ENCODE results near the gene ATP8B1. TPM values are rescaled to one million over a fixed set of nuclear protein-coding genes. Genes with fewer than 3 reads are reported as not detected.

The ATP8B1 gene
- total and polyA plus RNA-seq, 2 experiments from 2014 or later: 1.7 to 3.0 TPM

- Histone ChIP-seq H3K27ac (ENCODE audit: low read depth) (no peak overlapping the region), H3K4me3 (no peak overlapping the region), H3K4me2 (no peak overlapping the region), H2AFZ (no peak overlapping the region), H3K4me1 (ENCODE audit: insufficient read depth) (no peaks in the 10 kb centered on the region), H3K79me2 (replicated peaks; ENCODE audit: insufficient read depth) (no peaks in the 10 kb centered on the region), H4K20me1 (replicated peaks; ENCODE audit: insufficient read depth) (no peaks in the 10 kb centered on the region), H3K27me3 (ENCODE audit: insufficient read depth) (no peaks in the 10 kb centered on the region), H3K9me2 (ENCODE audit: insufficient read depth) (no peaks in the 10 kb centered on the region), H3F3A (replicated peaks; ENCODE audit: low read depth) (no peaks in the 10 kb centered on the region), H3K36me3 (ENCODE audit: insufficient read depth) (no peaks in the 10 kb centered on the region)
- Mint-ChIP-seq H3K4me3 (no peak overlapping the region), H3K36me3 (ENCODE audit: low read depth) (no peaks in the 10 kb centered on the region; the same call in 2 of the 3 replicates), H3K4me1 (no peaks in the 10 kb centered on the region), H3K9me3 (peaks cover 4% of the 10 kb centered on the region; the same call in 1 of the 3 replicates), H3K27me3 (ENCODE audit: insufficient read depth, low read depth, poor library complexity) (no peaks in the 10 kb centered on the region), H3K27ac (no peak overlapping the region)
- ATAC-seq (no peak), DNase-seq (ENCODE audit: low spot score) (no peak)
- TF ChIP-seq JUNB (IDR thresholded peaks at IDR 0.05; ENCODE audit: unreplicated experiment) (no peak), ZNF331 (CRISPR knock-in tag; IDR thresholded peaks at IDR 0.05; ENCODE audit: low read depth) (no peak)
Measured at GRCh38 chr18:57762686-57763085, 40.4 kb downstream of the ATP8B1 start.

- DNase-seq (ENCODE audit: low spot score) (no peak), ATAC-seq (no peak)
- H3K36me3 Mint-ChIP-seq (ENCODE audit: low read depth): no peaks in the 10 kb centered on the region; the same call in 1 of the 3 replicates
- Histone ChIP-seq H3K4me2 (no peak overlapping the region), H3F3A (replicated peaks; ENCODE audit: low read depth) (no peaks in the 10 kb centered on the region), H2AFZ (no peak overlapping the region), H4K20me1 (replicated peaks; ENCODE audit: insufficient read depth) (no peaks in the 10 kb centered on the region), H3K79me2 (replicated peaks; ENCODE audit: insufficient read depth) (no peaks in the 10 kb centered on the region), H3K27me3 (ENCODE audit: insufficient read depth) (no peaks in the 10 kb centered on the region), H3K9me2 (ENCODE audit: insufficient read depth) (0 out of 2 replicates have a peak, but pooled peaks cover 4% of the 10 kb centered on the region), H3K4me1 (ENCODE audit: insufficient read depth) (no peaks in the 10 kb centered on the region), H3K36me3 (ENCODE audit: insufficient read depth) (no peaks in the 10 kb centered on the region), H3K4me3 (no peak overlapping the region), H3K27ac (ENCODE audit: low read depth) (no peak overlapping the region)
- no peak for TF ChIP-seq STAT1 (IDR thresholded peaks at IDR 0.05; ENCODE audit: unreplicated experiment)
- TF ChIP-seq, protein P1, sequence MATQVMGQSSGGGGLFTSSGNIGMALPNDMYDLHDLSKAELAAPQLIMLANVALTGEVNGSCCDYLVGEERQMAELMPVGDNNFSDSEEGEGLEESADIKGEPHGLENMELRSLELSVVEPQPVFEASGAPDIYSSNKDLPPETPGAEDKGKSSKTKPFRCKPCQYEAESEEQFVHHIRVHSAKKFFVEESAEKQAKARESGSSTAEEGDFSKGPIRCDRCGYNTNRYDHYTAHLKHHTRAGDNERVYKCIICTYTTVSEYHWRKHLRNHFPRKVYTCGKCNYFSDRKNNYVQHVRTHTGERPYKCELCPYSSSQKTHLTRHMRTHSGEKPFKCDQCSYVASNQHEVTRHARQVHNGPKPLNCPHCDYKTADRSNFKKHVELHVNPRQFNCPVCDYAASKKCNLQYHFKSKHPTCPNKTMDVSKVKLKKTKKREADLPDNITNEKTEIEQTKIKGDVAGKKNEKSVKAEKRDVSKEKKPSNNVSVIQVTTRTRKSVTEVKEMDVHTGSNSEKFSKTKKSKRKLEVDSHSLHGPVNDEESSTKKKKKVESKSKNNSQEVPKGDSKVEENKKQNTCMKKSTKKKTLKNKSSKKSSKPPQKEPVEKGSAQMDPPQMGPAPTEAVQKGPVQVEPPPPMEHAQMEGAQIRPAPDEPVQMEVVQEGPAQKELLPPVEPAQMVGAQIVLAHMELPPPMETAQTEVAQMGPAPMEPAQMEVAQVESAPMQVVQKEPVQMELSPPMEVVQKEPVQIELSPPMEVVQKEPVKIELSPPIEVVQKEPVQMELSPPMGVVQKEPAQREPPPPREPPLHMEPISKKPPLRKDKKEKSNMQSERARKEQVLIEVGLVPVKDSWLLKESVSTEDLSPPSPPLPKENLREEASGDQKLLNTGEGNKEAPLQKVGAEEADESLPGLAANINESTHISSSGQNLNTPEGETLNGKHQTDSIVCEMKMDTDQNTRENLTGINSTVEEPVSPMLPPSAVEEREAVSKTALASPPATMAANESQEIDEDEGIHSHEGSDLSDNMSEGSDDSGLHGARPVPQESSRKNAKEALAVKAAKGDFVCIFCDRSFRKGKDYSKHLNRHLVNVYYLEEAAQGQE (IDR thresholded peaks at IDR 0.05; ENCODE audit: unreplicated experiment): no peak
- no peak for TF ChIP-seq CREB1 (CRISPR knock-in tag; IDR thresholded peaks at IDR 0.05; ENCODE audit: low read depth)
- no peak overlapping the region for H3K27ac Mint-ChIP-seq
- no peak overlapping the region for H3K4me3 Mint-ChIP-seq
- no peaks in the 10 kb centered on the region for H3K27me3 Mint-ChIP-seq (ENCODE audit: insufficient read depth, low read depth, poor library complexity)
- no peaks in the 10 kb centered on the region for H3K4me1 Mint-ChIP-seq
- H3K9me3 Mint-ChIP-seq: peaks cover 4% of the 10 kb centered on the region; the same call in 1 of the 3 replicates
Measured at GRCh38 chr18:57759650-57760049, 43.5 kb downstream of the ATP8B1 start.

DNA sequence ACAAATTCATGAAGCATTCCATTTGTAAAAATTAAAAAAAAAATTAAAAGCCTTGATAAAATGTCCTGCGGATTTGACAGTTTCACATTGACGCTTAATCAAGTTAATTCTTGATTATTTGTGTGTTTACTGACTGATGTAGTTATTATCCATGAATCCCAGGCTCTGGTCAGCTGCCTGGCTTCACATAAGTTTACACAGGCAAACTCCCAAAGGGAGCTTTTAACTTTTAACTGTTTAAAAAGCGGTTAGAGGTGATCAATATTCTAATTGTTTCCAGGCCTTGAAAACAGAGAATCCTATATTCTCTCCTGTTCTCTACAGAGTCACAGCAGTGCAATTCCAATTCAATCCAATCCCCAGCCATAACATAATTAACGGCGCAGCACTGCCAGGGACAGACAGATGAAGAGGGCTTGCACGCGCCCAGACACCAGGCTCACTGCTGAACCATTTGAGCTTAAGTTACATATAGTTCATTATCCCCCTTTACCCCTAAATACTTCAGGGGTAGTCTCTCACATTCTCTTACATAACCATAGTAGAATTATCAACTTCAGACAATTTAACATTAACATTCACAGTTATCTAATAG lies 47.5 kb downstream of the ATP8B1 start:
- no peak overlapping the region for H3K4me2 ChIP-seq
- no peaks in the 10 kb centered on the region for H3K27me3 ChIP-seq (ENCODE audit: insufficient read depth)
- Mint-ChIP-seq H3K27me3 (ENCODE audit: insufficient read depth, low read depth, poor library complexity) (no peaks in the 10 kb centered on the region), H3K36me3 (ENCODE audit: low read depth) (no peaks in the 10 kb centered on the region; the same call in 1 of the 3 replicates), H3K9me3 (peaks cover 4% of the 10 kb centered on the region; the same call in 1 of the 3 replicates), H3K4me1 (no peaks in the 10 kb centered on the region), H3K27ac (no peak overlapping the region), H3K4me3 (no peak overlapping the region)
- no peak overlapping the region for H2AFZ ChIP-seq
- no peaks in the 10 kb centered on the region for H3F3A ChIP-seq (replicated peaks; ENCODE audit: low read depth)
- DNase-seq (ENCODE audit: low spot score) (no peak), ATAC-seq (no peak)
- TF ChIP-seq POLR2AphosphoS5 (IDR thresholded peaks at IDR 0.05; ENCODE audit: low read depth) (no peak), ZNF114 (CRISPR knock-in tag; IDR thresholded peaks at IDR 0.05) (no peak), NANOG (IDR thresholded peaks at IDR 0.05; ENCODE audit: borderline replicate concordance) (no peak), STAT1 (IDR thresholded peaks at IDR 0.05; ENCODE audit: unreplicated experiment) (no peak), EZH2phosphoT487 (IDR thresholded peaks at IDR 0.05; ENCODE audit: unreplicated experiment) (no peak), JUNB (IDR thresholded peaks at IDR 0.05; ENCODE audit: unreplicated experiment) (no peak)
- TF ChIP-seq, protein P1 (IDR thresholded peaks at IDR 0.05; ENCODE audit: unreplicated experiment): no peak
- H3K4me3 ChIP-seq: no peak overlapping the region
- H3K79me2 ChIP-seq (replicated peaks; ENCODE audit: insufficient read depth): no peaks in the 10 kb centered on the region
- 0 out of 2 replicates have a peak, but pooled peaks cover 4% of the 10 kb centered on the region for H3K9me2 ChIP-seq (ENCODE audit: insufficient read depth)
- H3K4me1 ChIP-seq (ENCODE audit: insufficient read depth): no peaks in the 10 kb centered on the region
- H3K36me3 ChIP-seq (ENCODE audit: insufficient read depth): no peaks in the 10 kb centered on the region
- H4K20me1 ChIP-seq (replicated peaks; ENCODE audit: insufficient read depth): no peaks in the 10 kb centered on the region
- no peak overlapping the region for H3K27ac ChIP-seq (ENCODE audit: low read depth)
